Heart left ventricle (tissue), 16 donors: ENCODE data around the gene TGFB2. TPM values are rescaled to one million over a fixed set of nuclear protein-coding genes. Genes with fewer than 3 reads are reported as not detected.

Experiments
- ATAC-seq, 4 donors: fragments of 200-7000 bp; cut with Tn5 transposase; one replicate each; pipeline ENCODE4 v1.9.1; 2020 to 2022; ENCODE audit warnings: moderate library complexity in 4 of 4, mild to moderate bottlenecking in 3 of 4, moderate number of reproducible peaks in 1 of 4
- DNase-seq, 5 donors: peaks; one replicate each; pipeline ENCODE4 v3.0.0-alpha.2; 2020
- H3K27ac ChIP-seq, 12 donors: fragments of 200-600 bp; sonication (generic) in 4 of 12; one replicate each; pipeline versions ENCODE4 v1.5.0 to v1.8.0; 2016 to 2022; ENCODE audit warnings: mild to moderate bottlenecking in 2 of 12
- H3K27me3 ChIP-seq, 9 donors: fragments of 200-600 bp; sonication (generic) in 2 of 9; one replicate each; pipeline versions ENCODE4 v1.5.1 to v1.8.0; 2016 to 2022; ENCODE audit warnings: mild to moderate bottlenecking in 3 of 9
- H3K36me3 ChIP-seq, 9 donors: fragments of 200-600 bp; sonication (generic) in 2 of 9; one replicate each; pipeline versions ENCODE4 v1.5.0 to v1.8.0; 2018 to 2022; ENCODE audit warnings: mild to moderate bottlenecking in 2 of 9
- H3K4me1 ChIP-seq, 12 donors: fragments of 200-600 bp; sonication (generic) in 4 of 12; one replicate each; pipeline versions ENCODE4 v1.5.0 to v1.8.0; 2016 to 2022; ENCODE audit warnings: mild to moderate bottlenecking in 3 of 12
- H3K4me3 ChIP-seq, 12 donors: fragments of 200-600 bp; sonication (generic) in 4 of 12; one replicate each; pipeline versions ENCODE4 v1.5.0 to v1.8.0; 2017 to 2022; ENCODE audit warnings: mild to moderate bottlenecking in 9 of 12, moderate library complexity in 4 of 12
- H3K9me3 ChIP-seq, 12 donors: fragments of 200-600 bp; sonication (generic) in 4 of 12; one replicate each; pipeline versions ENCODE4 v1.5.0 to v1.8.0; 2016 to 2022; ENCODE audit warnings: mild to moderate bottlenecking in 1 of 12
- POLR2A ChIP-seq, 2 donors: fragments of 450-650 bp; IDR thresholded peaks; one replicate each; pipeline ENCODE4 v1.6.1; 2017; ENCODE audit warnings: antibody characterized with exemption in 2 of 2, mild to moderate bottlenecking in 2 of 2, moderate library complexity in 2 of 2
- WGBS, 4 donors: extraction: QIAGEN DNeasy Blood & Tissue Kit in 2 of 4; methylation state at CpG; one replicate each; pipeline versions ENCODE4 v1.1.5 to v1.1.7; 2013 to 2018; 5-methylcytosine and 5-hydroxymethylcytosine counted together
- intact Hi-C, 10 donors: fragments of 100-400 bp; cut with DNase I; formaldehyde crosslinking; loops; one replicate each; pipeline versions ENCODE4 v1.11.1 to v1.14.2; 2022
- polyA plus RNA-seq, 2 donors: library from polyadenylated mRNA; stranded (reverse); fragments of 200-250 nt; gene quantifications; one replicate each; pipeline ENCODE4 v1.2.3, GENCODE V29; 2013
- total RNA-seq, 9 donors: library from RNA; depleted of rRNA in 2 of 9; stranded (reverse); fragments of >200 nt in 2 of 9; fragmentation: NEBNext Ultra II Directional in 3 of 9; extraction: Animal tissue kit (Norgen Biotek cat#: 25700) in 3 of 9; gene quantifications; one replicate each; pipeline versions ENCODE4 v1.1.0 to v1.2.4, GENCODE V29; 2016 to 2023
- TF ChIP-seq, protein P1 (sequence below), 12 donors: fragments of 200-600 bp; sonication (generic) in 4 of 12; IDR thresholded peaks; one replicate each; pipeline versions ENCODE4 v1.5.0 to v1.8.0; 2018 to 2022; ENCODE audit warnings: antibody characterized with exemption in 12 of 12, mild to moderate bottlenecking in 5 of 12
- donor health status: ischemic (EF 13 %, LVEDD 7.1; RV severe dilation, severe dysfunction).
- donor health status: healthy with polysubstance abuse.
- donor health status: DM: no; HTN: yes; CAD: no.
- donor health status: DM: no; HTN: no; CAD: no.
- donor health status: ischemic (EF 25% LVEDD 6.9; RV normal size, moderate dysfunction).
- donor health status: ischemic (EF 25% LVEDD 5.7; RV mildly dilated, moderate dysfunction).
- donor health status: healthy.
- donor health status: DM: yes; HTN: yes; CAD: no.
- donor health status: ischemic (EF 35%, LVEDD 5.7; RV mildly dilated, moderate dysfunction).
- donor health status: nonischemic (EF 11% LVEDD 7.7; RV severe dilation, severe dysfunction).
- donor health status: DM: yes; HTN: yes; CAD: no.
- donor health status: PGD.
- donor health status: ischemic (EF 29% LVEDD 5.4; RV normal size, mild dysfunction).
- donor health status: nonischemic (EF 23%, LVEDD 6.1; RV moderate dilation, normal function).

Gene TGFB2
- total and polyA plus RNA-seq, 11 donors: 0.76 to 23.6 (median 5.5) TPM

DNA sequence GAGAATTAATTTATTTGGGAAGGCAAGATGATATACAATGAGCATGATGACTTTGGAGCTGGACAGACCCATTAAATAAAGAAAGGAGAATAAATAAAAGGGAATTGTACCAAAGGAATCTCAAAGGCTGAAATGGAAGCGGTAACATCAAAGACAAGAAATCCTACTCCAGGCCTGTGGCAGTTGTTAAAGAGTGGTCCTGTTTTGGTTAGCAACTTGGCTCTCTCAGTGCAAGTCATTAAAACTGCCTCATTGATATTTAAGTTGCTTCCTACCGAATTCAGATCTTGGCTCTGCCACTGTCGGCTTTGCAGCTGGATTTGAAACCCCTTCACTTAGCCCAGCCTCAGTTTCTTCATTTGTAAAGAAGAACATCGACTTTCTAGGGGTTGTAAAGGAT is 10.1 kb downstream of the TGFB2 start:
- Histone ChIP-seq H3K4me1 (peaks cover 0 to 29% (median 12%) of the 10 kb centered on the region in 12 donors), H3K36me3 (peaks cover 0 to 2% (median 0%) of the 10 kb centered on the region in 9 donors)
- 86 to 92% (median 90%) methylated on average over 4 of the region's 4 CpGs for WGBS, 4 donors

DNA sequence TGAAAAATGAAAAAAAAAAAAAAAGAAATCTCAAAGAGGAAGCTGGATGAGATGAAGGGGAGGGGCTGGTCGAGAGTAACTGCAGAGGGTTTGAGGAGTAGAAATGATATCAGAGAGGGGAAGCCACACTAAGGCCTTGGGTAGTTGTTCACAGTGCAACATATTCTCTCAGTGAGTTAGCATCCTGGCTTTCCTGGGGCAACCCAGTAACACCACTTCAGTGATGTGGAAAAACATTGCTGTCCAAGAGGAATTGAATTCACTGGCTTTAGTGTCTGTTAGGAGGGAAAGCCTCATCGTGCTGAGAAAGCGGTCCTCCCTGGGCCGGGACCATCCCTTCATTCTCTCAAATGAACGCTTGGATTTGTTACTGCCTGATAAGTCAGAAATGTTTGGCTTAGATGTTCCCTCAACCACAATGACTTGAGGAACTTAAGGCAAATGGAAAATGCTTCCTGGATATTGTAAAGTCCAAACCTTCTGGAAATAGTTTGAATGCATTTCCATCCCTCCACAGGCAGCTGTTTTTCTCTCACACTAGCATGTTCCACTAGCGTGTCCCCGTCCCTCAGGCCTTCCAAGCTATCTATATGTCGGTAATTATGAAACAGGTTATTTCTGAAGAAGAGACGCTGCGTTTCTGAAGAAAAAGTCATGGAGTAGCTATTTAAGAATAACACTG is 12.2 kb downstream of the TGFB2 start:
- WGBS, 4 donors: 63 to 83% (median 71%) methylated on average over 10 of the region's 10 CpGs
- intact Hi-C loops: no loop called here
- DNase-seq (no peak), ATAC-seq (peak in 3 of 4 donors; percentile 39 to 51 (median 43))
- no peaks in the 10 kb centered on the region for H3K9me3 ChIP-seq
- peaks cover 0 to 2% (median 0%) of the 10 kb centered on the region in 9 donors for H3K36me3 ChIP-seq
- TF ChIP-seq, protein P1, sequence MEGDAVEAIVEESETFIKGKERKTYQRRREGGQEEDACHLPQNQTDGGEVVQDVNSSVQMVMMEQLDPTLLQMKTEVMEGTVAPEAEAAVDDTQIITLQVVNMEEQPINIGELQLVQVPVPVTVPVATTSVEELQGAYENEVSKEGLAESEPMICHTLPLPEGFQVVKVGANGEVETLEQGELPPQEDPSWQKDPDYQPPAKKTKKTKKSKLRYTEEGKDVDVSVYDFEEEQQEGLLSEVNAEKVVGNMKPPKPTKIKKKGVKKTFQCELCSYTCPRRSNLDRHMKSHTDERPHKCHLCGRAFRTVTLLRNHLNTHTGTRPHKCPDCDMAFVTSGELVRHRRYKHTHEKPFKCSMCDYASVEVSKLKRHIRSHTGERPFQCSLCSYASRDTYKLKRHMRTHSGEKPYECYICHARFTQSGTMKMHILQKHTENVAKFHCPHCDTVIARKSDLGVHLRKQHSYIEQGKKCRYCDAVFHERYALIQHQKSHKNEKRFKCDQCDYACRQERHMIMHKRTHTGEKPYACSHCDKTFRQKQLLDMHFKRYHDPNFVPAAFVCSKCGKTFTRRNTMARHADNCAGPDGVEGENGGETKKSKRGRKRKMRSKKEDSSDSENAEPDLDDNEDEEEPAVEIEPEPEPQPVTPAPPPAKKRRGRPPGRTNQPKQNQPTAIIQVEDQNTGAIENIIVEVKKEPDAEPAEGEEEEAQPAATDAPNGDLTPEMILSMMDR (IDR thresholded peaks at IDR 0.05): no peak
- no peak for TF ChIP-seq POLR2A (IDR thresholded peaks at IDR 0.05)
- H3K4me1 ChIP-seq: peaks cover 0 to 30% (median 12%) of the 10 kb centered on the region in 12 donors
- peak overlapping the region in 11 of 12 donors; percentile 14 to 71 (median 42) for H3K27ac ChIP-seq
- peak overlapping the region in 2 of 12 donors; percentile 10 to 17 for H3K4me3 ChIP-seq
- H3K27me3 ChIP-seq: no peaks in the 10 kb centered on the region

More for the DNA sequence above, 10.1 kb downstream of the TGFB2 start:
- Histone ChIP-seq H3K27ac (no peak overlapping the region), H3K27me3 (no peaks in the 10 kb centered on the region), H3K4me3 (no peak overlapping the region), H3K9me3 (no peaks in the 10 kb centered on the region)
- ATAC-seq (no peak), DNase-seq (no peak)
- TF ChIP-seq, protein P1 (IDR thresholded peaks at IDR 0.05): no peak
- no peak for TF ChIP-seq POLR2A (IDR thresholded peaks at IDR 0.05)
- intact Hi-C loops: no loop called here

DNA sequence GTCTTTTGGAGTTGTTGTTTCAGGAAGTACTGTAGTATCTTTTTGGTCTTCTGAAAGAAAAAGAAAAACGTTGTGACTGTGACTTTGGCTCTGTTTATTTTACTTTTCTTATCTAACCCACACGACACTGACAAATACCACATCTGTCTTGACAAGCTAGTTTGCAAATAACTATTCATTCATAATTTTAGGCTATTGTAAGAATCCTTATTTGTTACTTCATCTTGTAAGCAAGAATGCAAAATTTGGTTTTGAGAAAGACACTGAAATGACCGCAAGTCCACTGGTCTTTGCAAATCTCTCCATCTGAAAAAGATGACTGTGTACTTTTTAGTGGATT is 12.7 kb downstream of the TGFB2 start:
- no peak for ATAC-seq

More for the DNA sequence above, 12.7 kb downstream of the TGFB2 start:
- Histone ChIP-seq H3K9me3 (no peaks in the 10 kb centered on the region), H3K4me3 (peak overlapping the region in 2 of 12 donors; percentile 10 to 17), H3K27me3 (no peaks in the 10 kb centered on the region), H3K4me1 (peaks cover 0 to 31% (median 12%) of the 10 kb centered on the region in 12 donors), H3K36me3 (peaks cover 0 to 2% (median 0%) of the 10 kb centered on the region in 9 donors), H3K27ac (peak overlapping the region in 11 of 12 donors; percentile 14 to 71 (median 42))
- no peak for DNase-seq
- TF ChIP-seq POLR2A (IDR thresholded peaks at IDR 0.05): no peak
- TF ChIP-seq, protein P1 (IDR thresholded peaks at IDR 0.05): no peak
- 46 to 59% (median 52%) methylated on average over 3 of the region's 3 CpGs for WGBS, 4 donors
- intact Hi-C loops: no loop called here
